HG03135 (cell line): Measurements from ENCODE around the gene OSBPL5.

Experiments used
- ATAC-seq: cut with Tn5 transposase; IDR thresholded peaks from one replicate; pipeline ENCODE4 v1.9.1; 2021; ENCODE audit warnings: mild to moderate bottlenecking, moderate library complexity; ENCODE audit not compliant: unreplicated experiment

OSBPL5 gene

DNA sequence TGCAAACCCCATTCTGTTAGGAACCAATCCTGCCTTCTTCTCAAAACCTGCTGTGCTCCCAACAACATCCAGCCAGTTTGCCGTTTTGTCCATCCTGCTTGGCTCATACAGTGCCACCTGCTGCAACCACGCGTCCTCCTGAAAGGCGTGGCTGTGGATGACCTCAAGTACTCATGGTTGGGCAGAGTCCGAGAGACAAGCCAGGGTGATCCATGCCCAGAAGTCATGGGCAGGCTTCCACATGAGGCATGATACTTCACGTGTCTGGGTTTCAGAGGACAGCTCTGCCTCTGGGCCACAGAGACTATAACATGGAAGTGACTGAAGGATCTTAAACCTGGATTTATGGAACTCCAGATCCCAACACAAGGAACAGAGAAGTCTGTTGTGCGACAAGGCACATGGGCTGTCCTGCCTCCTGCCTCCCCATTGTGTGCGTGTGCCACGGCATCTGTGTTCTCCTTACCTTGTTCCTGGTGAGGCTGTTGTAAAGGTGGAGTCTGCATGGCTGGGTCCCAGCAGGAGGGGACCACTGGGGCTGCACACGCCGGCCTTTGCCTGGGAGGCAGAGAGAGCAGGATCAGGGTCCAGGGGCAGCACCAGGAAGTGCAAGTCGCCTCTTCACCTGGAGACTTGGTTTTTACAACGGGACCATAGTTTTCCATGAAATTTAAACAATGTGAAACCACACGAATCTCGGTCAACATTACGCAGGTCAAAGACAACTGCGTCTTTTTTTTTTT lies 123.2 kb downstream of the OSBPL5 start:
- no peak for ATAC-seq

- ATAC-seq, result no peak
These were observed 124.2 kb downstream of the OSBPL5 start for GRCh38 chr11:3040881-3041280.

DNA sequence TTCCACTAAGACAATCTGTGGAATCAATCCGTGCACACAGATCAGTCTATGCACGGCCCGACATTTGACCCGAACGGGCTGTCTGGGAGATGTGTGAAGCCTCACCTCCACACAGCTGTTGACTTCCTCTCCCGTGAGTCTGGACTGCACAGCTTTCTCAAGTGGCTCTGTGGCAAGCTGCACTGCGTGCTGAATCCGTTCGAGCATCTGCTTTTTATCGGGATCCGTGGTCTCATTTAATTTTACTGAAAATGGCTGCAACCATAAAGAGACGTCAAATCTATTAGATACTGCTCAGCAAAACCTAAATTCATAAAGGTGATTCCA lies 127.2 kb downstream of the OSBPL5 start:
- ATAC-seq, result no peak
